Right hindlimb (tissue), 1 donor: ENCODE measurements around the gene MDM4.
"Not testable (repeated sequence)": the region's sequence is repeated elsewhere in the genome, so short reads cannot be mapped to it uniquely, and the experiment has no call there.

Source experiments
- DNase-seq: peaks from one replicate; pipeline ENCODE4 v3.0.0-alpha.2; 2018

Gene MDM4

DNA sequence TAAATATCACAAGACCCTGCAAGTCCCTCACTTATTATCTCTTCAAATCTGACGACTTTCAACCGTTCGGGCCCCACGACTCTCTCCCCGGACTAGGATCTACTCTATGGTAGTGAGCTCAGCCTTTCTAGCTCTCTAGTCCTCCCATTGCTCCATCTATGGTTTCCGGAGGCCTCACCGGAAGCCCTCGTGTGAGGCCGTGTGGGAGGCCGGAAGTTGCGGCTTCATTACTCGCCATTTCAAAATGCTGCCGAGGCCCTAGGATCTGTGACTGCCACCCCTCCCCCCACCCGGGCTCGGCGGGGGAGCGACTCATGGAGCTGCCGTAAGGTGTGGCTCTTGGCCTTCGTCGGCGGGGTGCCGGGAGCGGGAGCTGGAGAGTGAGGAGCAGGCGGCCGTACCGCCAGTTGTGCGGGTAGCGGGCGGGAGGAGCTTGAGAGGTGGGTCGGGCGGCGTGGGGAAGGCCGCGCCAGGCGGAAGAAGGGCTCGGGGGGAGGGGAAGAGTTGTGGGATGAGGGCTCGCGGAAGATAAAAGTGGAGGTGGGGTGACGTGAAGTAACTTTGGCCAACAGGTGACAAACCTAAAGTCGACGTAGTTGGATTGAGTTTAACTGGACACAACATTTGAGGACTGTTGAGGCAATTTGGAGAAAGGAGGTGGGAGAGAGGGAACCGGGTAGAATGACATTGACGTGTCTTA is at the start of gene MDM4:
Gene MDM4, plus strand, starts transcription at position 227 of the 700 bp plus-strand sequence. CDS start 9,113 bp downstream, outside the sequence.
- peak; percentile 95 for DNase-seq

- DNase-seq, result no peak
These were observed 49.5 kb upstream of the MDM4 start for GRCh38 chr1:204466416-204467405.

DNA sequence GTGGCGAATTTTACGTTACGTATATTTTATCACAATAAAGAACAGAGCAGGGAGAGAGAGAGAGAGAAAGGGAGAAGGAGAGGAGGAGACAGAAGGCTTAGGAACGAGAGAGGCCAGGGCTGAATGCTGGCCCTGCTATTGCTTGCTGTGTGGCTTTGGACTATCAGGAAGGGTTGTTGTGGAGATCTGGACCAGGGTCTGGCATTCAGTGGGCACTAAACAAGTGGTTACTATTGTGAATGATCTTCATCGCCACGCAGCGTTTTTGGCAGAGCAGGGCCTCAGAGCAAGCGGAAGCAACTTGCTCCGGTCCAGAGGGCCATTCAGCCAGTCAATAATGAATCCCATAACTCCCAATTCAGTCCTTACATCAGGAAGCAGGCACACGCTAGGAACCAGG is 48.0 kb upstream of the MDM4 start:
- no peak for DNase-seq

- no peak for DNase-seq
These were observed 47.4 kb upstream of the MDM4 start for GRCh38 chr1:204468766-204469302.

- no peak for DNase-seq
These were observed 46.9 kb upstream of the MDM4 start for GRCh38 chr1:204469304-204469703.

DNA sequence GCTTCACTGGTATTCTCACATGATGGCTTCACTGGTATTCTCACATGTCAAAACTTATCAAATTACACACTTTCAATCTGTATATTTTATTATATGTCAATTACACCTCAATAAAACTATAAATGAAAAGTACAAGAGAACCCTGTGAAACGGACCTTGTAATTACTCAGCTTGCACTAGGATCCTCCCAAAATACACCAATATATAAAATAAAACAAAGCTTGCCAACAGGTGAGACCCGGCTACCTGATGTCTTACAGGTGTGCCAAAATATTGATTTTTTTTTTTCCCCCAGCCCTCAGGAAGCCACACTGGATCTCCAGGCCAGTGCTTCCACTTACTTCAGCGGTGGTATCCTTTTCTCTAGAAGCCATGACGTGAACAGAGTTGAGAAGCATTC is 44.5 kb upstream of the MDM4 start:
- DNase-seq, result no peak

DNA sequence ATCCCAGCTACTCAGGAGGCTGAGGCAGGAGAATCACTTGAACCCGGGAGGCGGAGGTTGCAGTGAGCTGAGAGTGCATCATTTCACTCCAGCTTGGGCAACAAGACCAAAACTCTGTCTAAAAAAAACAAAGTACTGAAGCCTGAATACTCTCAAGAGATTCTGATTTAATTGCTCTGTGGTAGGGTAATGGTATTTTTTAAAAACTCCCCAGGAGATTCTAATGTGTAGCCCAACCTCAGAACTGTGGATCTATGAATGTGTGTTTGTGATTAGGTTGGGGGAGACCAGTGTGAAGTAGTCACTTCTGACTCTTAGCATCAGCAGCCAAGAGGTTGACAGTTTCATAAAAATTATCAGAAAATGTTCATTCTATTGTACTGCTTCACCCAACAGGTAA is 43.5 kb upstream of the MDM4 start:
- no peak for DNase-seq

DNA sequence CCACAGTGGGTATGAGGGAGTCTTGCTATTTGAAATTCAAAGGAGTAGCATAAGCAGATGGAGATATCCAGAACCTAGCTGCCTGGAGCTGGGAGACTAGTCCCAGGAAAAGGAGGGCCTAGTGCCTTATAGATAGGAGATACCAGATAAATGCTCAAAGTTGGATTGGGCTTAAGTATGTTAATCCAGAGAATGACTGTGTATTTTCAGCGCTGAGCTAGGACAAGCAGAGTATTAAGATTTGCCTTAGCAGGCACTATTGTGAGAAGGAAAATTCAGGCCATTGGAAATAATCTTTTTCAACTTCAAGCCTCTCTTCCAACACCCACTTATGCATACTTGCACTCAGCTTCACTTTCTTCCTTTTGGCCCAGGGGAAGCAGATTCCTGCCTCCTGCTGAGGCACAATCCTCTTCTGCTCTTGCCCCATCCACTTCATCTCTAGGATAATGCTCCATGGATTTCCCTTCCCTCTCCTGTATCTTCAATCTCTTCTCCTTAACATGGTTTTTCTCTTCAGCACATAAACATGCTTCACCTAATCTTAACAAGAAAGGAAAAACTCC is 42.7 kb upstream of the MDM4 start:
- DNase-seq, result no peak

GRCh38 chr1:204475656-204476432 is 40.4 kb upstream of the MDM4 start:
- DNase-seq, result no peak

- no peak for DNase-seq
These were observed 39.6 kb upstream of the MDM4 start for GRCh38 chr1:204476563-204476962.

- no peak for DNase-seq
These were observed 39.0 kb upstream of the MDM4 start for GRCh38 chr1:204477036-204477740.

DNA sequence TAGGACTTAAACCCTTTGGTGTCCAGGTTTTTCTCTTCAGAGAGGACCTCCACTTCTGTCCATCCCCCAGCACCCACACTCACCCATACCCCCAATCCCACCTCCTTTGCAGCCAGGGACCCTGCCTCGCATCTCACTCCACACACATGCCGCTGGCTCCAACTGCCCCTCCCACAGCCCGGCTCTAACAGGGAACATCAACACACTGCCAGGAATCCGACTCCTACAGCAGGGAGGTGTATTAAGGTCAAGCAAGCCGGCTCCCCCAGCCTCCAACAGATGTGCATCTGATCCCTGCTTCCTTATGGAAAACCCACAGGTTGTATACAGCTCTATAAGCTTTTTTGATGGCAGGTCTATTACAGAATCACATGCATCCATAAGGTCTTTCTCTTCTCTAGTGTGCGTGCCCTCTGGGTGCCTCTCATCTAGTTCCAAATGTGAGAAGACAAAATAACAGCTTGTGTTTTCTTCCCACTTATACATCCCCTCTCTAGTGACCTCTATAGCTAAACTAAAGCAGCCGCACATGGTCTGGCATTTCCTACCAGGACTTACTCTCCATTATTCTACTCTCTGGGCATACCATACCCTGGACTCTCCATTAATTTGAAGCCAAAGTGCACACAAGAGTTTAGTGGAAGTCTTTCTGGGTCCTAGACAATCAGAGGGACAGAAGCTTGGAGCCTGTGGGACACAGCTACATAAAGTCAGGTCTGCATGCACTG is 37.9 kb upstream of the MDM4 start:
- no peak for DNase-seq

DNA sequence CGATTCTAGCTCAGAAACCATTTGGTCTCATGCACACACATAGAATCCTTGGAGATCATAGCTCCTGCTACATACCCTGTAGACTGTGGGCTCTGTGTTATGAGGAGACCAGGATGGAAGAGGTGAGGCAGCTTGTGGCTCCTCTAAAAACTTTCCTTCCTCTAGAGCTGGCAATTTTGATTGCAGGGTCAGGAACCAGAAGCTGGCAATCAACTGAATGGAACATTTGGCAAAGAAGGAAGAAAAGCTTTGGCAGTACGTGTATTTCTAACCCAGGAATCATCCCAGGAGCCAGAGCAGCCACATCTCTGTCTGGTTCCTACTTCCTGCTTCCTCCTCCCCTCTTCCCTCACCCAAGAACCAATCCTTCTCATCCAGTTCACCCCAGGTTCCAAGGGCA is 37.3 kb upstream of the MDM4 start:
- no peak for DNase-seq

- no peak for DNase-seq
These were observed 36.6 kb upstream of the MDM4 start for GRCh38 chr1:204479387-204480136.

DNA sequence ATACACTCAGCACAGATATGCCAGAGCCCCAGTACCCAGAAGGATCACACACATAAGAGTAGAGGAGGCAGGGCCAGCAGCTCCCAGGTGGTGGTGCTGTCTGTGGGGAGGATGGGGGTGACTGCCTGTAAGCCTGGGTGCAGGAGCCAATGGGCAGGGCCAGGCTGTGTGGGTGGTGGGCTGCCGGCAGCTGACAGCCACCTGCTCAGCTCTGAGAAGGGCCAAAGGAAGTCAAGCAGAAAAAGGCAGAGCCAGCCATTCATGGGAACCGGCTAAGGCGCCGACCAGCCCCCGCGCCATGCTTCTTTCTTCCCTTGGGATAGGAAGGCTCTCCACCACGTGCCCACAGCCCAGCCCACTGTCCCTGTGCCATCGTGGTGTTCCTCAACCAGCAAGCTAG is 35.7 kb upstream of the MDM4 start:
- DNase-seq, result peak; percentile 60

DNA sequence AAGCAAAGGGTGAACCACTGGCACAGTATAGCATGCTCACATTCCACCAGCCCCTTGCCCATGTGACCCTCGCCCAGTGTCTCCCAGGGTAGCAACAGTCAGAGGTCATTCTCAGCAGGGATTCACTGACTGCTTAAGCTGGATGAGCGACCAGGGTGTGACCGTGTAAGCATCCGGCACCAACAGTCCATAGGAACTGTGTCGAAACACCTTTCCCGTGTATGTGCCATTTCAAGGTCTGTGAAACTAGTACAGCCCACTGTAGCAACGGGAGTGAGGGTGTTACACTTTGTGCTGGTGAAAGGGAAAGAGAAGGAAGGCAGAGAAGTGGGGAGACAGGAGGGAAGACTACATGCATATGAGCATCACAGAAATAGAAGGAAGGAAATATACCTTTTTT is 32.4 kb upstream of the MDM4 start:
- DNase-seq, result no peak

DNA sequence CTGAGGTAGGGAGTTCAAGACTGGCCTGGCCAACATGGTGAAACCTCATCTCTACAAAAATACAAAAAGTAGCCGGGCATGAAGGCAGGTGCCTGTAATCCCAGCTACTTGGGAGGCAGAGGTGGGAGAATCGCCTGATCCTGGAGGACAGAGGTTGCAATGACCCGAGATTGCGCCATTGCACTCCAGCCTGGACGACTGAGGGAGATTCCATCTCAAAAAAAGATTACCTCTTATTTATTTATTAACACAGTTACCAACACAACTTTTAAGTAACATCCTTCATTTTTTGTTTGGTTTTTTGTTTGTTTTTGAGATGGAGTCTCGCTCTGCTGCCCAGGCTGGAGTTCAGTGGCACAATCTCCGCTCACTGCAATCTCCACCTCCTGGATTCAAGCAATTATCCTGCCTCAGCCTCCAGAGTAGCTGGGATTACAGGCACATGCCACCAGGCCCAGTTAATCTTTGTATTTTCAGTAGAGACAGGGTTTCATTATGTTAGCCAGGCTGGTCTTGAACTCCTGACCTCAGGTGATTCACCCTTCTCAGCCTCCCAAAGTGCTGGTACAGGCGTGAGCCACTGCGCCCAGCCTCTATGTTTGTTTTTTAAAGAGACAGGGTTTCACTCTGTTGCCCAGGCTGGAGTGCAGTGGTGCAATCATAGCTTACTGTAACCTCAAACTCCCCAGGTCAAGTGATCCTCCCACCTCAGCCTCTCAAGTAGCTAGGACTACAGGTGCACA is 29.5 kb upstream of the MDM4 start:
- not testable (repeated sequence) for DNase-seq

DNA sequence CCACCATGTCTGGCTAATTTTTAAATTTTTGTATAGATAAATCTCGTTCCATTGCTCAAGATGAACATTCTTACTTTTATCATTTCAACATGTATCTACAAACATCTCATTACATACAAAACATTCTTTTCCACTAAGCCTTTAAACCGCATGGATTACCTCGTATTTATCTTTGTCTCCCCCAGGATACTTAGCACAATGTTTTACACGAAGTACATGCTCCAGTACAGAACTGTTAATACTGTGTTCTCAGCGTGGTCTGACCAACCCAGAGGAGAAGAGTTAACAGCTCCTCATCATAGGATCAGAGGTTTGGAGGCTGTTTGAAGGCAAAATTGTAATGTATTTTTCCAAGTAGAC is 29.0 kb upstream of the MDM4 start:
- no peak for DNase-seq

- no peak for DNase-seq
These were observed 24.6 kb upstream of the MDM4 start for GRCh38 chr1:204491655-204492054.
